ENCODE measurements around the gene DCC.
A peak's percentile ranks its signal among the peaks of the same experiment; 100 is the strongest.

Gene DCC

GRCh38 chr18:52610451-52611115 is 270.6 kb downstream of the DCC start:
- no peak for DNase-seq

- no peak for DNase-seq
Observed at GRCh38 chr18:52612406-52612805, 272.4 kb downstream of the DCC start.

GRCh38 chr18:52615321-52615720 is 275.3 kb downstream of the DCC start:
- no peak for DNase-seq

- no peak for DNase-seq
Observed at GRCh38 chr18:52615943-52616342, 275.9 kb downstream of the DCC start.

GRCh38 chr18:52617931-52618330 is 277.9 kb downstream of the DCC start:
- DNase-seq = no peak

GRCh38 chr18:52620926-52621439 is 281.0 kb downstream of the DCC start:
- DNase-seq = no peak

GRCh38 chr18:52624702-52625101 is 284.7 kb downstream of the DCC start:
- no peak for DNase-seq

GRCh38 chr18:52636536-52636935 is 296.5 kb downstream of the DCC start:
- DNase-seq = no peak

GRCh38 chr18:52648201-52648600 is 308.2 kb downstream of the DCC start:
- DNase-seq = no peak

GRCh38 chr18:52652391-52652790 is 312.4 kb downstream of the DCC start:
- no peak for DNase-seq

- no peak for DNase-seq
Observed at GRCh38 chr18:52657043-52657805, 317.2 kb downstream of the DCC start.

- no peak for DNase-seq
Observed at GRCh38 chr18:52667463-52668065, 327.6 kb downstream of the DCC start.

- peak; percentile 44 for DNase-seq
Observed at GRCh38 chr18:52670896-52671295, 330.9 kb downstream of the DCC start.

GRCh38 chr18:52678034-52678433 is 338.0 kb downstream of the DCC start:
- no peak for DNase-seq

- no peak for DNase-seq
Observed at GRCh38 chr18:52678551-52678950, 338.6 kb downstream of the DCC start.

- no peak for DNase-seq
Observed at GRCh38 chr18:52679354-52679753, 339.4 kb downstream of the DCC start.

GRCh38 chr18:52682260-52682659 is 342.3 kb downstream of the DCC start:
- DNase-seq = no peak

GRCh38 chr18:52685316-52685715 is 345.3 kb downstream of the DCC start:
- no peak for DNase-seq

- no peak for DNase-seq
Observed at GRCh38 chr18:52691841-52692240, 351.8 kb downstream of the DCC start.

- DNase-seq = no peak
Observed at GRCh38 chr18:52694804-52695203, 354.8 kb downstream of the DCC start.

GRCh38 chr18:52700116-52700515 is 360.1 kb downstream of the DCC start:
- no peak for DNase-seq

- no peak for DNase-seq
Observed at GRCh38 chr18:52700816-52701215, 360.8 kb downstream of the DCC start.

- no peak for DNase-seq
Observed at GRCh38 chr18:52701219-52701935, 361.4 kb downstream of the DCC start.
